HG03439 (cell line): ENCODE measurements around the gene ZFYVE28.

Experiments used
- ATAC-seq: cut with Tn5 transposase; IDR thresholded peaks from one replicate; pipeline ENCODE4 v1.9.1; 2021; ENCODE audit warnings: mild to moderate bottlenecking, moderate library complexity; ENCODE audit not compliant: unreplicated experiment

The ZFYVE28 gene

DNA sequence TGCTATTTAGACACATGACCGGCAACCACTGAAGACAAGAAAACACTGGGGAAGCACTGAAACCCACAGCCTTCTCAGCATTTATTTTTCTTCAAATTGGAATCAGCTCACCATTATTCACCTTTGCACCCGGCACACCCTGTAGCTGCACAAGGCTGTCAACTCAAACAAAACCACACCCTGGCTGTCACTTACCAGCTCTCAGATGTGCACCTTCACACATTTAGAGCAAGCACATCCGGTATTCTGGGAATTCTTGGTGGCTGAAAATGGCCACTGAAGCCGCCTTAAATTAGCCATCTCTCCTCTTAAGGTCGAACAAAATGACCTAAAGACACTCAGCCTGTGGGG is 5.9 kb downstream of the ZFYVE28 start:
- ATAC-seq: peak; percentile 30

DNA sequence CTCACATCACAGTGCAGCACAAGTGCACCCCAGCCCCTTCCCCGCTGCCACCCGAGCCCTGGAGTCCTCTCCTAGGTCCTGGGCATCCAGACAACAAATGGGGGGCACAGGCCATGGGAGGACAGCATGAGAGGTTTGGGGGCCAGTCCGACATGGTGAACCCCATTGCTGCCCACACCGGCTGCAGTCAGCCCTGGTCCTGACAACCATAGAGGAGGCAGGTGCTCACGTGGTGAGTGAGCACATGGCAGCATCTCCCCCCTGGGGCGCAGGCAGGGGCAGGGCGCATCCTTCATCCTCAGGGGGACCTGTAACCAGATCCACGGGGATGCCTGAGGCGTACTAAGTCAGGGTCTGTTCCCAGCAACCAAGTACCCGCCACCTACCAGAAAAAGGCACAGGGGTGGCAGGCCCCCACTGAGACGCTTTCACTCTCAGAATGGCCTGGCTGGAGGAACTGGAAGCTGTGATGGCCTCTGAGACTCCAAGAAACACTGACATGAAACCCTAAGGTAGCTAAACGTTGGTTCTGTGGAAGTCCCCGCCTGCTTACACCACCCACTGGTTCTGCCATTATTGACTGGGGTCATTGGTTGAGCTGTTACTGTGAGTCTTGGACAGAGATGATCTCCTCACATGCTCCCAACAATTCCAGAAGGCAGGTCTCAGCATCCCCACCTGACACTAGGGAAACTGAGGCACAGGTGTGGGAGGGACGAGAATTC is 6.5 kb downstream of the ZFYVE28 start:
- no peak for ATAC-seq

DNA sequence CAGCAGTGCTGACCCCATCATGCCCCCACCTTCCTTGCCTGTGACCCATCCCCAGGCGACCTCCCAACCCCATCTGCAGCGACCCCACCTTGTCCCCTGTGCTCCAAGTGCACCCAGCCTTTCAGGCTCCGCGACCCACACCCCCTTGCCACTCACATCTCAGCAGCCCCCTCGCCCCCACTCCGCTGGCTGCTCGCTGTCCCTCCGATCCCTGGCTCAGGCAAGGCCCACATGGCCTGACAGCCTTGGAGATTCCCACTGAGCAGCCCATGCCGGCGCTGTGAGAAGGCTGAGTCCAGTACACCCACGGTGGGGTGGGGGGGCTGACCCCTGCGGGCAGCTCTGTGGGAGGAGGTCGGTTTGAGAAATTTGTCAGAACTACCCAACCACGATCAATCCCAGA is 9.1 kb downstream of the ZFYVE28 start:
- ATAC-seq: no peak

DNA sequence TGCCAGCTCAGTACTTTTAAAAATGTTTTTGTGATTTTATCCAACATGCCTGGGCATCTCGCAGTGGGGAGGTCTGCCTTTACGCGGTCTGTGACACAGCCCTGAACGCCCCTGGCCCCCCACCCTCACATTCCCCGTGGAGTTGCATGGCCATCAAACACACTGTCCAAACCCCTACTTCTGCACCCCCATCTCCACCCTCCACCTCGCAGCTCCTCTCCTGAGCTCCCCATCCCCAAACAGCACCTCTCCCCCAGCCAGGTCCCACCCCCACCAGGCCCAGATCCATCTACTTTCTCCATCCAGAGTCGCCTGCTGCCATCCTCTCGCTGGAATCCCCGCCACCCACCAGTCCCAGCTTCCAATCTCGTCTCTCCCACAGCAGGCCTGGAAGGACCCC is 9.5 kb downstream of the ZFYVE28 start:
- ATAC-seq: no peak

DNA sequence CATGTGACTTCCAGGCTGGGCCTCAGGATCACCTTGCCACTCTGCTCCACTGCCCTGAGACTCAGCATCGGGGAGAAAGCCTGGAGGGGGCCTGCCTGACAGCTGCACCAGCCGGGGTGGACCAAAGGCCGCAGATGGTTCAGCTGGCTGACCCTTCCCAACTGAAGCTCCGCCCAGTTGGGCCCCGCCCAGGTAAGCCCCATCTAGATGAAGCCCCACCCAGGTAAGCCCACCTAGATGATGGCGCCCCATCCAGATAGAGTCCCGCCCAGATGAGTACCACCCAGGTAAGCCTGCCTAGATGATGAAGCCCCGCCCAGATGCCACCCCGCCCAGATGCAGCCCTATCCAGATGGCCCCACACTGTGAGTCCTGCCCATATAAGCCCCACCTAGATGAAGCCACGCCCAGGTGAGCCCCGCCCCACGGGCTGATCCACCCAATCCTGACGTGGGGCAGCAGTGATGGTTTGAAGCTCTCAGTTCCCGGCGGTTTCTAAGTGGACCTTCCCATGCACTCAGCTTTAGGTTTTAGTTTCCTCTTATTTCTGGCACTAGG is 10.0 kb downstream of the ZFYVE28 start:
- ATAC-seq: no peak

DNA sequence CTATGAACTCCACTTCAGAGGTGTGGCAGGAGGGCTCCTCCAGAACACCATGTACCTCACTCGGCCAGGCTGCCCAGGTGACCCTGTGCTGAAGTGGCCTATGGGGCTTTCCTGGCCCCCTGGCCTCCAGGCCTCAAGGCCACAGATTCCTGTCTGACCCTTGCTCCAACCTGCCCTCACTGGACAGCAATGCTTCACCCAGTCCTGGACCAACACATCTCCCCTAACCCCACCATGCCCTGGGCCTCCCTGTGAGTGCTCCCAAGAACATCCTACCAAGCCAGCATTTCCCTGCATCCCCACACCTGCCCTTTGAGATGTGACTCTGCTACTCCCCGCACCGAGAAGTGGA is 10.5 kb downstream of the ZFYVE28 start:
- no peak for ATAC-seq

DNA sequence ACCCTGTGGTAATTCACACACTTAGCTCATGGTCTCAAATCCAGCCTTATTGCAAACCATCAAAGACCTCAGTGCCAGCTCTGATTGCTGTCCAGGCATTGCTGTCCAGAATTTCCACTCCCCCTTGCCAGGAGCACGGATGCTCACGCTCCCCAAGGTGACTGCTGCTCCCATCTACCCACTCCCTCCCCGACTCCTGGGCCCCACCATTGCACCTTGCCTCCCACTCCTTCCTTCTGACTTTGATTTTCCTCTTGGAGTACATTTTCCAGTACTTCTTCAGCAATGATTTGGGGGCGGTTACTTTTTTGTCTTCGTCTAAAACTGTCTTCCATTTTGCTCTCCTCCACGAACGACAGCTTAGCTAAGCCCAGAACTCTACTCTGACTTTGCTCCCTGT is 11.5 kb downstream of the ZFYVE28 start:
- ATAC-seq: no peak

DNA sequence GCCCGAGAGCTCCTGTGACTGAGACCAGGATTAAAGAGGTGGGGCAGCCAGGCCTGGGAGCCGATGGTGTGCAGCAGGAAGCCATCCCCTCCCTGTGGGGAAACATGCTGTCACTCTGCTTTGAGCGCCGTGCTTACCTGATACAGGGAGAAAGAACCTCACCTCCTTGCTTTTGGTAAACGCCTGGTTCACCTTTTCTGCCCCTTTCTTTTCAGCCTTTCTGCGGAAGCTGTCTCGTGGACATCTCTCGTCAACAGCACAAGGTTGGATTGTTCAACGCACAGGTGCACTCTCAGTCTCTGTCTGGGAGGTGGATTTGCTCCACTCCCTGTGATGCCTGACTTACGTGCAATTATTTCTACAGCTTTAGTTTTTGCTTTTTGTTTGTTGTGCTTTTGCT is 12.0 kb downstream of the ZFYVE28 start:
- no peak for ATAC-seq

DNA sequence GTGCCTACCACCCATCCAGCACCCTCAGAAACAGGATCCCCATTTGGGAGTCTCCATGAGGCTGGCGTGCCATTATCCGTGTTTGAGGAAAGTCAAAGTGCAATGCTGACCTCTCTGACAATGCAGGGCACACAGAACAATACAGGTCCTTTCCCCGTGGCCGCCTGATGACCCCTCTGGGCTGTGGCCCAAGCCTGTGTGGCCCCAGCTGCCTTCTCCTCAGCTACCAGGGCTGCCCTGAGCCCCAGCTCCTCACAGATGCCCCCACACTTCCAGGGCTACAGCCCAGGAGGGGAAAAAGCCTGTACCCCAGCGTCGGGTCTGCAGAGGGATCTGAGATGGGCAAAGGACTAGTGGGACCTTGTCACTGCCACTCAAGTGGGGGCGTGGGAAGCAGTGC is 15.5 kb downstream of the ZFYVE28 start:
- ATAC-seq: no peak

DNA sequence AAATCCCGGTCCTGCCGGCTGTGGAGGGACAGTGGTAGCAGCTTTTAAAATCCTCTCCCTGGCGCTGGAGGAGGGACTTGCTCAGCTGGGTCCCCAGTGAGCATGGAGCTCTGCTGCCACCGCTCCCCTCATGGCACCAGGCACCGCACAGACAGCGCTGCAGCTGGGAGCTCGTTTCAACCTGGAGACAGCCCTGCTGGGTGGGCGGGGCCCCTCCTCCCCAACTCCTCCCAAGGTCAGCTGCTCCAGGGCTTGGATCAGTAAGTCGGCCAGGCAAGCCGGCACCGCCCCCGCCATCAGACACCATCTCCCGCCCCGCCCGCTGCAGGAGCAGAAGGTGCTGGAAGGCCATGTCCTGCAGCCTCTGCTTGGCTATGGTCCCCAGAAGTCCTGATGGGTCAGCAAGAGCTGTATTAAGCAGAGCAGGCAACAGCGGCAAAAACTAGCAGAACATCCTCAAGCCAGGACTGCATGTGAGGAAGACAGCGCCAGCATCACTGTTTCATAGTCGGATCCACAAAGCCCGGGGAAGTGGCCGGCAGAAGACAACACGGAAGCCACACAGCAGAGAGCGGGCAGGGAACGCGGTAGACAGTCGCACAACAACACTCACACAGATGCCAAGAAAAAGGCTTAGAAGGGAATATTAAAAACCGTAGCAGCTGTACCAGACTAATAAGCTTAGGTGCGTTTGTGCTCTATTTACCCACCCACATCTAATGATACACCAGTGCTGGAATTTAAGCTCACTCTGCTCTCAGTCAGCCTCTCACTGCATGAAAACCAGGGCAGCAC is 16.2 kb downstream of the ZFYVE28 start:
- ATAC-seq: no peak

DNA sequence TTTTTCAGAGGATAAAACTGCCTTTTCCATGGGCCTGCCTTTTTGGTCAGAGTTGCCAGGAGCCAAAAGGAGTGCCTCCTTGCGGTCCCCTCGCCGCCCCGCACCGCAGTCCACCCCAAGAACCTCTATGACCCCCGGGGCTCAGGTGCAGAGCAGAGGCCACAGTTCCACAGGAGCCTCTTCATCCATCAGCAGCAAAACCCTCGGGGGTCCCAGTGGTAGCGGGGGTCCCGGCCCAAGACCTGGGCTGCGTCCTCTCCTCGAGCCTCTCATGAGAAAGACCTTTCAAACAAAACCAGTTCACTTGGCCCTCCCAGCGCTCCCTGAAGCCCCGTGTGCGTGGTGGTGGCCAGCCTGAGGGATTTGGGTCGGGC is 16.8 kb downstream of the ZFYVE28 start:
- no peak for ATAC-seq

DNA sequence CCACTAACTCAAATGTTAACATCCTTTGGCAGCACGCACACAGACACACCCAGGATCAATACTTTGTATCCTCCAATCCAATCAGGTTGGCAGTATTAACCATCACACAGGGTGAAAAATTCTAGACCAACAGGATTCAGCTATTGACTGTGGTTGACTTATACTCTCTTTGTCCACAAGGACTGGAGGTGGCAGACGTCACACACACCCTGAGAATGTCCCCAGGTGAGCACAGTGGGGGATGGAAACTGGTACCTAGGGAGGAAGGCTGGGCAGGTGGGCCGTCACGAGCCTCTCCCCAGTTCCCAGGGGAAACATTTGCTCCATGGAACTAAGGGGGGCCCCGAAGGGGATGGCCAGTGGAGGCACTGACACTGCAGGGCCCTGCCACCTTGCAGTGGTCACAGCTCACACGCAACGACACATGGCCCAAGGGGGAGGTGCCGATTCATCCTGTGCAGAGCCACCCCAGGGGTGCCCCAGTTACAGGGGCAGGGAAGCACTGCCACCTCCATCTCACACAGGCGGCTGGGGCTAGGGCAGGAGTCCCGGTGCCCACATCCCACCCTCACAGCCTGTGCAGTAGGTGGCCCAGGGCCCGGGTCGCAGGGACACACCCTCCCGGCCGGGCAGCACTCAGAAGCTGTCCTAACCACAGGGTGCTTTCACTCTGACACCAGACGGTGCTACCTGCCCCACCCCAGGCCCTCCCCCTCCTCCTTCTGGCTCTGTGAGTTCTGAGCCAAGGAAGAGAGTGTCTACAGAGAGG is 17.4 kb downstream of the ZFYVE28 start:
- no peak for ATAC-seq

DNA sequence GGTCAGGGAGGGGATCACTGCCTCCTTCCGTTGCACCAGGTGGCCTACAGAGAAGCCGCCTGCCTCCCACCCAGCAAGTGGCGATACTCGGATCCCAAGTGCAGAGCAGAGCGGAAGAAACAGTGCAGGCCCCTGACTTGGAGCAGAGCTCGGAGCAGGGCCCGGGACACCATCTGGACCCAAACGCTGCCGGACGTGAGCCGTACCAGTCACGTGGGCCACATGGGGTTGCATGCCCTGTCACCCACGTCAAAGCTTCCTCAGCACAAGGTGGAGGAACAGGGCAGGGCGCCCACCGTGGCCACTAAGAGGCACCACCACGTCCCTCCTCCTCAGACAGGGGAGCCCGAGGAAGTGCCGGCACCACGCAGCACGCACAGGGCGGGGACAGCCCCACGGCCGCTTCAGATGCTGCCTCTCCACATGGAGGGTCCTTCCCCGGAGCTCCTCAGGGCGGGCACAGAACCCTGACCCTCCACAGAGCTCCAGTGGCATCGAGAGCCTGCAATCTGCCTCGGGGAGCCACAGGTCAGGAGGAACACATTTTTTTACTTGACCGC is 18.7 kb downstream of the ZFYVE28 start:
- ATAC-seq: no peak

DNA sequence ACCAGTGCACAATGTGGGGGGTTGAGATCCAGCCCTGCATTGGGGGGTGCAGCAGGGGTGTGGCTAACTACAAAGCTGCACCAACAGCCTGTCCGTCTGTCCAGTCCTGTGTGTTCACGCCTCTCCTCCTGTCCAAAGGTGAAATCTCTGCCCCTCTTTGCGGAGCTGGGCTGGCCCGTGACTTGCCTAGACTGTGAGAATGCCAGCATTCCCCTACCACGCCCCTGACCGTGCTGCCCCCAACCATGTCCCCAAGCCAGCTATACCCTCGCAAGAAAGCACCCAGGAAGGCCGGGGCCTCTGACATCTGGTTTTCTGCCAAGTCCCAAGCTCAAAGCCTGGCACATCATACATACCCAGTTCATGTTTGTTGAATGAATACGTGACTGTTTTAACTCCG is 19.2 kb downstream of the ZFYVE28 start:
- ATAC-seq: no peak

DNA sequence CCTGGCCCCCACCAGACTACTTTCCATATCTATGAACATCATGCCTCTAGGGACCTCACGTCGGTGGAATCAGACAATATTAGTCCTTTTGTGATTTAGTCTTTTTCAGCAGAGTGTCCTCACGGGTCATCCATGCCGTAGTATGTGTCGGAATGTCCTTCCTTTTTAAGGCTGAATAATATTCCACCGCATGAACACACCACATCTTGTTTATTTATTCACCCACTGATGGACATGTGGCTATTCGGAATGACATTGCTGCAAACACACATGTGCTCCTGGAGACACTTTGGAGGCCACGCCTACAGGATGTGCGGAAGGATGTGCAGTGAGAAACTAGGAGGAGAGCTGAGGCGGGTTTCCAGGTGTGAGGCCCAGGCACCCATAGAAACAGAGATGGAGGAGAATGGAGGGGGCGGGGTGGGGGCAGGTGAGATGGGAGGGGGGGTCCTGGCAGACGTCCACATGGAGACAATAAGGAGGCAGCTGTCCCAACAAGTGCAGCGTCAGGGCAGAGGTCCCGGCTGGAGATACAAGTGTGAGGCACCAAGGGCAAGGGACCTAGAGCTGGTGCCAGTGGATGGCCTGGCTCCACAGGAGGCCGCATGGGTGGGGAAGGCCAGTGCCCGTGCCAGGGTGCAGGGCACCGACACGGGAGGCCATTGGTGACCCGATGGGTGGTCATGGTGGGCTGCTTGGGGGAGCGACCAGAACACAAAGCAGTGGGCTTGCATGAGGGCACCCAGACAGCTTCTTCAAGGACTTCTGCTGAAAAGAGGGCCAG is 20.7 kb downstream of the ZFYVE28 start:
- ATAC-seq: no peak

DNA sequence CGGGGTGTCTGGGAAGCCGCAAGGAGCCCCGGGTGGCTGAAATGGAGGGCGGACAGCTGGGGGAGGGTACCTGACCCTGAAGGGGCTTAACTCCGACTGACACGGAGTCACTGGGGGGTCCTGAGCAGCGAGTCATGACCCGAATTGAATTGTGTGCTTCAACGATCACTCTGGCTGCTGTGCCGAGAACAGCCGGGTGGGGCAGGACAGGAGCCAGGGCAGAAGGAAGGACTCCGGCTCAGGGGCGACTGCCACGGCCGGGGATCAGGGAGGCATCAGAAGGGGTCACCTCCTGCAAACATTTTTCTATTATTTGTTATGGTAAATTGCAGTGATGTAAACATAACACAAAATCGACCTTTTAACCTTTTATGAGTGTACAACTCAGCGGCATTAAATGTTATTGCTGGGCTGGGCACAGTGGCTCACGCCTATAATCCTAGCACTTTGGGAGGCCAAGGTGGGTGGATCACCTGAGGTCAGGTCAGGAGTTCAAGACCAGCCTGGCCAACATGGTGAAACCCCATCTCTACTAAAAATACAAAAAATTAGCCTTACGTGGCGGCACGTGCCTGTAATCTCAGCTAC is 21.6 kb downstream of the ZFYVE28 start:
- no peak for ATAC-seq

DNA sequence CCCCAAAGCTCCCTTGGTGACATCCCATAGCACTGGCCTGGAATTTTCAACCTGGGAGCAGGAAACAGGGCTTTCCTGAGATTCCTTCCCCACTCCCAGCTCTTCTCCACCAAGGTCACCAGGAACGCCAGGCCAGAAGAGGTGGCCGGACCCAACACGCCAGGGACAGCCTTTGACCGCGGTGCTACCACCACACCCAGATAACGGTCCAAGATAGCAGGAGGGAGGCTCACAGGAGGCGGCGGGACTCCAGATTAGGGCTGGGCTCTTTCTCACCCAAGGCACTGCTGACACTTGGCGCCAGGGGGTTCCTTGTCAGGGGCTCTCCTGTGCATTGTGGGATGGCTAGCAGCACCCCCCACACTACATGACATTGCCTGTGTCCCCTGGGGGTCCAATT is 22.9 kb downstream of the ZFYVE28 start:
- ATAC-seq: no peak

DNA sequence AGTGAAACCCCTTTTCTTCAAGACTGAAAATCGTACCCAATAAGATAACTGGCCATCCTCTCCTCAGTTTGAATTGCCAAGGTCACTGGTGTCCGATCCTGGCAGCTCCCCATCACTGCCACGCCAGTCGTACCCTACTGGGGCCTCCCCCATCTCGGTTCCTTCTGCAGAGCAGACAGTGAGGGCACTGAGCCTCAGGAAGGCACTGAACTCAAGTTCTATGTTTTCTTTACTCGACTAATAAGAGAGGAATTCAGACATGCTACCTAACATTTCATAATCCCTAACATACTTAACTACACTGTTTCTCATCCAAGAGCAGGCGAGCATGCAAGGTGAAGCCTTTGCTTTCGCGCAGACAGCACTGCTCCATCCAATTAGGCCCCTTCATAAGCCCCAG is 23.4 kb downstream of the ZFYVE28 start:
- ATAC-seq: no peak

DNA sequence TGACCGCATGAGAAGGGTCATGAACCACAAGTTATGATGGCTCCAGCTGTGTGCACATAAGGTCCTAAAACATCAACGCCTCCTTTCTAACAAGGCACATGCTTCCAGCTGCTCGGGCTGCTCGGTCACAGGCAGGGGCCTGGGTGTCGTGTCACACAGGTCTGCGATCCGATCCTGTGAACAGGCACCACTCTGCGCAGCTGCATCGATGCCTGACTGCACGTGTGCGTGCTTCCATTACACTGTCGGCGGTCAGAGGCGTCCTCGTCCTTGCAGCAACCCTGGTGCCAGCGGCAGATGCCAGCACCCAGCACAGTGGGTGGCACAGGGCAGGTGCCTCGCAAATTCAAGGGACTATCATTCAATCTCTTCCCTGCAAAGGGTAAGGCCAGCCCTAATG is 23.9 kb downstream of the ZFYVE28 start:
- no peak for ATAC-seq
